ENCODE results near the gene ERVK3-1.

ERVK3-1 gene

DNA sequence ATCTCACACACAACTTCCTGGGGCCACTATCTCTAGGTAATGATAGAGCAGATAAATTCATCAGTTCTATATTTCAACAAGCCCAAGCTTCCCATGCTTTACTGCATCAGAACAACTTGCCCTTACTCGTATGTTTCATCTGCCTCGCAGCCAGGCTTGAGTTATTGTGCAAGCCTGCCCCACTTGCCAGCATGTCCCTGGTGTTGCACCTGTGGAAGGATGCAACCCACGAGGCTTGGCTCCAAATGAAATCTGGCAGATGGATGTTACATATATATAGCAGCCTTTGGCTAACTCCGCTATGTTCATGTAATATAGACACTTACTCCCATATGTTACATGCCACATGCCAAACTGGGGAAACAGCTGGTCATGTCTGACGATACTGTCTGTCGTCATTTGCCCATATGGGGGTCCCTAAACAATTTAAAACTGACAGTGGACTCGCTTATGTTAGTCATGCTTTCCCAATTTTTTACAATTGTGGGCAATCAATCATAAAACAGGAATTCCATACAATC is 6.2 kb downstream of the ERVK3-1 start:
- FAIRE-seq = no peak
- no peak for DNase-seq (ENCODE audit: insufficient read length)
- TF ChIP-seq POLR2A (IDR thresholded peaks at IDR 0.05; ENCODE audit: low read depth, low read length) (no peak), TAF1 (IDR thresholded peaks at IDR 0.05; ENCODE audit: borderline replicate concordance, low read depth, low read length) (no peak), POLR2AphosphoS5 (IDR thresholded peaks at IDR 0.05; ENCODE audit: low read depth, low read length) (no peak)

DNA sequence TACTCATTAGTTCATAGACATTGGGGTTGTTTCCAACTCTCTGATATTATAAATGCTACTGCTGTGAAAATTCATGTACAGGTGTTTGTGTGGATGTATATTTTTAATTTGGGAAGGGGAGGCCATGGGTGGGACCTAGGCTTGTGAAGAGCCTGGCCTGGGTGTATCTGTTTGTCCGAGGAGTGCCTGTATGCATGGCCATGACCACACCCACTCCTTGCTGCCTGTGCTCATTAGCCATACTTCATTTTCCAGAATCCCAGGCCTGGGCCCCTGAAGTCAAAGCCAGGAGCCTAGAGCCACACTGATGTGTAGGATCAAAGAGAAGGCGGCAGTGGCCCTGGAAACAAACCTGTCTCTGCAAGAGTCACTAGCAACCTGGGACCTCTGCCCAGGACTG is 10.4 kb downstream of the ERVK3-1 start:
- no peak for TF ChIP-seq TAF1 (IDR thresholded peaks at IDR 0.05; ENCODE audit: borderline replicate concordance, low read depth, low read length)
- TF ChIP-seq POLR2A (IDR thresholded peaks at IDR 0.05; ENCODE audit: low read depth, low read length) = 0 out of 2 replicates have a peak, but pooled peaks have one; percentile 6
- DNase-seq (ENCODE audit: insufficient read length) (no peak), FAIRE-seq (no peak)

DNA sequence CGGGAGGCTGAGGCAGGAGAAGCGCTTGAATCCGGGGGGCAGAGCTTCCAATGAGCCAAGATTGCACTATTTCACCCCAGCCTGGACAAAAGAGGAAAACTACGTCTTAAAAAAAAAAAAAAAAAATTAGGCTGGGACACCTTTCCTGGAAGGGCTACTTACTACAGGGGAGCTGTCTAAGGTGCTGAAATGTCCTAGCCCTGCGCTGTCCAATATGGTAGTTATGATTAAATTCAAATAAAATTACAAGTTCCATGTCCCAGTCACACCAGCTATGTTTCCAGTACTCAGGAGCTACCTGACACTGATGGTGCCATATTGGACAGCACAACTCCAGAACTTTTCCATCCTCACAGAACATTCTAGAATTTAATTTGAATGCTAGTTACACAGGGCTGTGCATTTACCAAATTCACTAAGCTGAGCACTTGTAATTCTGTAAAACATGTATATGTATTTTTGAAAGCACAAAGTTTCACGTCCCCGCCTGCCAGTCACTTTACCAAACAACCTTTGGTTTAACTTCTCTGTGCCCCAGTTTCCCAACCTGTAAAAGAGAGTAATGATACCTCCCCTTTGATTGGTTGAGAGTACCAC is 12.4 kb downstream of the ERVK3-1 start:
- TF ChIP-seq POLR2A (IDR thresholded peaks at IDR 0.05; ENCODE audit: low read depth, low read length) = no peak
- no peak for TF ChIP-seq TAF1 (IDR thresholded peaks at IDR 0.05; ENCODE audit: borderline replicate concordance, low read depth, low read length)
- no peak for TF ChIP-seq POLR2AphosphoS5 (IDR thresholded peaks at IDR 0.05; ENCODE audit: low read depth, low read length)
- DNase-seq (ENCODE audit: insufficient read length) (no peak), FAIRE-seq (no peak)

DNA sequence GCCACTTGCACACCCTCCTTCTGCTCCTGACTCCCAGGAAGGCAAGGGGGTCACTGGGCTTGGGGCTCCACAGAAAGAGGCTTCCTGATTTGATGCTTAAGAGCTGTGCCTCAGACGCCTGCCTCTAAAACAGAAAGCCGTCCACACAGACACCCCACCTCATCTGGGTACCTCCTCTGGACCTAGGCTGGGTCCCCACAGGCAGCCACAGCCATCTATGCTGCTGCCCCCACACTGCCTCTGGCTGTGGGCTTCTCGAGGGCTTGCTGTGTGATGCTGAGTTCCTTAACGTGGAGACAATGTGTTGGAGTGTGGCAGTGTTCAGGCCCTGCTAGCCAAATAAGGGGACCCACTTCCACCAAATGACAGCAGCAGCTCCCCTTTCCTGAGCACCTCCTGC is 13.1 kb downstream of the ERVK3-1 start:
- FAIRE-seq (no peak), DNase-seq (ENCODE audit: insufficient read length) (no peak)
- TF ChIP-seq TAF1 (IDR thresholded peaks at IDR 0.05; ENCODE audit: borderline replicate concordance, low read depth, low read length) = no peak
- no peak for TF ChIP-seq POLR2AphosphoS5 (IDR thresholded peaks at IDR 0.05; ENCODE audit: low read depth, low read length)
- no peak for TF ChIP-seq POLR2A (IDR thresholded peaks at IDR 0.05; ENCODE audit: low read depth, low read length)

DNA sequence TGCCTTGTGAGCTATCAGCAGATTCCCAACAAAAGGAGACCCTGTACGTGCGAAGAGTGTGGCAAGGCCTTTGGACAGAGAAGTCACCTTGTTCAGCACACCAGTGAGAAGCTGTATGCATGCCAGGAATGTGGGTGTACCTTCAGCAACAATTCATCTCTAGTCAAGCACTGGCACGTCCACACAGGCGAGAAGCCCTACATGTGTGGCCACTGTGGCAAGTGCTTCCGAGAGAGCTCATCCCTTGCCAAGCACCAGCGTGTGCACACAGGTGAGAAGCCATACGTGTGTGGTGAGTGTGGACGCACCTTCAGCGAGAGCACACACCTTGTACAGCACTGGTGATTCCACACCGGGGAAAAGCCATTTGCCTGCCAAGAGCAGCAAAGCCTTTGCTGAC is 14.1 kb downstream of the ERVK3-1 start:
- no peak for FAIRE-seq
- TF ChIP-seq POLR2A (IDR thresholded peaks at IDR 0.05; ENCODE audit: low read depth, low read length) = no peak
- TF ChIP-seq TAF1 (IDR thresholded peaks at IDR 0.05; ENCODE audit: borderline replicate concordance, low read depth, low read length) = no peak
- TF ChIP-seq POLR2AphosphoS5 (IDR thresholded peaks at IDR 0.05; ENCODE audit: low read depth, low read length) = no peak
- no peak for DNase-seq (ENCODE audit: insufficient read length)

DNA sequence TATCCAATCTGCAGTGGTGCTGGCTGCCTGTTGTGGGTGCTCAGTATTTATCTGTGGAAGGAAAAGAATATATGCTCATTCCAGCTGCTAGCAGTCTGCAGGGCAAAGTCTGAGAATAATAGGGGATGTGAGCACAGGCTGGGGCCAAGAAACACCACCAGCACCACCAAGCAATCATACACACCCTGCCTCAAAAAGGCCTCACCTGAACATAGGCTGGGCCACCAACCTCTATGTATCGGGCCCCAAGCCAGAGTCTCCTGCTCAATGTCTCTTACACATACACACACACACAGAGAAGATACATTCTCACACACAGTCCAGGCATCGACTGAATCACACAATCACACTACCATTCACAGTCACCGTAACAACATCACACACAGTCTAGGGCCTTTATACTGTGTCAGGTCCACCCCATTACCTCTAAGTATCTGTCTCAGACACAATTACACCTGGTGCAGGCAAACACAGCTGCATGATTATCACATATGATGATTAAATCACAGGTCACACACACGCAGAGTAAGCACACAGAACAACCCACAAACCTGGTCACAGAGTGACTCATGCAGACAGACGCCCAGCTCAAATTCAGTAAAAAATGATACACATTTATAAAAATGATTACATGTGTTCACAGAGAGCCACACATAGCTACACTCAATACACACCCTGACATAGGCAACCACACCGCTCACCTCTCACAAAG is 20.3 kb downstream of the ERVK3-1 start:
- TF ChIP-seq POLR2AphosphoS5 (IDR thresholded peaks at IDR 0.05; ENCODE audit: low read depth, low read length) = no peak
- no peak for TF ChIP-seq POLR2A (IDR thresholded peaks at IDR 0.05; ENCODE audit: low read depth, low read length)
- no peak for TF ChIP-seq TAF1 (IDR thresholded peaks at IDR 0.05; ENCODE audit: borderline replicate concordance, low read depth, low read length)
- no peak for FAIRE-seq
- DNase-seq (ENCODE audit: insufficient read length) = no peak

DNA sequence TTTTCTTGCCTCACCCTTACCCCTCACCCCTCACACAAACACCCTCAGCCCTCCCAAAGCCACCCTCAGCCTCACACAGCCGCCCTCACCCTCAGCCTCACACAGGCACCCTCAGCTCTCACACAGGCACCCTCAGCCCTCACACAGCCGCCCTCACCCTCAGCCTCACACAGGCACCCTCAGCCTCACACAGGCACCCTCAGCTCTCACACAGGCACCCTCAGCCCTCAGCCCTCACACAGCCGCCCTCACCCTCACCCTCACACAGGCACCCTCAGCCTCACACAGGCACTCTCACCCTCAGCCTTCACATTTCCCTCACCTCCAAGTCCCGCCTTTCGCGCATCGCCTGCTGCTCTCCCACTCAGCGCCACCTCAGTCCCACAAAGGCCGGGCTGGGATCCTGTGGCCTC is 21.3 kb downstream of the ERVK3-1 start:
- no peak for DNase-seq (ENCODE audit: insufficient read length)
- no peak for TF ChIP-seq POLR2AphosphoS5 (IDR thresholded peaks at IDR 0.05; ENCODE audit: low read depth, low read length)
- TF ChIP-seq POLR2A (IDR thresholded peaks at IDR 0.05; ENCODE audit: low read depth, low read length) = no peak
- no peak for TF ChIP-seq TAF1 (IDR thresholded peaks at IDR 0.05; ENCODE audit: borderline replicate concordance, low read depth, low read length)
- FAIRE-seq = no peak

DNA sequence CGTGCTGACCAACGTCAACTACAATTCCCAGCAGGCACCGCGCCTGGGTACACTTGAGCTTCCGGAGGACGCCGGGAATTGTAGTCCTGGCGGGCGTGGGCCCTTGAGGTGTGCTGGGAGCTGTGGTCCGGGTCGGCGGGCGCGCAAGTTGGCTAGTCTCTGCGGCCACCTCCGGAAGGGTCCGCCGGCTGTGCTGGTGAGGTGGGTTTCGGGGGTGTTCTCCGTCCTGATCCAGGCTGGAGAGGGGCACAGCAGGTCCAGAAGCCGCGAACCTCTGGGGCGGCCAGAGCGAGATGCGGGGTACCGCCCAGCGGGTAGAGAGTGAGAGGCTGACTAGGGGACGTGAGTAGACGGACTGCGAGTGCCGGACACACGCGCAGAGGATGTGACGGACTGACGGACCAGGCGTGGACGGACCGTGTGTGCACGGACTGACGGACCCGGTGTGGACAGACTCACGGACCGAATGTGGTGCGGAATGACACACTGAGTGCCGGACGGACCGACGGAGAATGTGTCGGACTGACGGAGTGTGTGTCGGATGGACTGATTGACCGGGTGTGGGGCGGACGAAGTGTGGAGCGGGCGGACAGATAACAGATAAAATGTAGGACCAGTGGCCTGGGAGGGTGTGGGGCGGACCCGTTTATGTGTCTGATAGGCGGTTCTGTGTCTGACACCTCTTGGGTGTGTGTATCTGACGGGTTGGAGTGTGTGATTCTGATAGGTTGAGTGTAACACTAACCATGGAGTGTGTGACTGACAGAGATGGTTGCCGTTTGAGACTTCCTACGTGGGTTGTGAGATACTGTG is 21.9 kb downstream of the ERVK3-1 start, which contains the start of gene ZSCAN22:
Gene ZSCAN22, plus strand, starts transcription at position 81 of the 813 bp plus-strand sequence. CDS start 7,809 bp downstream, outside the sequence.
- TF ChIP-seq TAF1 (IDR thresholded peaks at IDR 0.05; ENCODE audit: borderline replicate concordance, low read depth, low read length) (peak; percentile 12; the same call in 1 of the 2 replicates), POLR2AphosphoS5 (IDR thresholded peaks at IDR 0.05; ENCODE audit: low read depth, low read length) (peak; percentile 76; the same call in 1 of the 2 replicates), POLR2A (IDR thresholded peaks at IDR 0.05; ENCODE audit: low read depth, low read length) (0 out of 2 replicates have a peak, but pooled peaks have one; percentile 69)
- DNase-seq (ENCODE audit: insufficient read length) (peak; percentile 95), FAIRE-seq (peak; percentile 96)

DNA sequence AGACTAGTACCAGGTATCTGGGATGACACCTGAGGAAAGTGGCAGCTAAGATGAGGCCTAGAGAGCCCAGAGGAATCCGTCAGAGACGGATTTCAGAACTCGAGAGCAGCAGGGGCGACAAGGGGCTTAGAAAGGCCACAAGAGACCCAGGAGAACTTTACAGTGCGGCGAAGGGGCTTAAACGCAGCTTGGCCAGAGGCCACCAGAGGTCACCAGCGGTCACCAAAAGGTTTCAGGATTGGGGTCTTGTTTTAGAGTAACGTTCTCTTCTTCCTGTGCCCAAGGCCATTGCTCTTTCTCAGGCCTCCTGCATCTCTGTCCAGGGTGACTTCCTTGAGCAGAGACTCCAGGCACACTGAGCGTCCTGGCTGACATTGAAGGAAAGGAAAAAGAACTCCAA is 23.8 kb downstream of the ERVK3-1 start:
- no peak for TF ChIP-seq POLR2AphosphoS5 (IDR thresholded peaks at IDR 0.05; ENCODE audit: low read depth, low read length)
- no peak for TF ChIP-seq POLR2A (IDR thresholded peaks at IDR 0.05; ENCODE audit: low read depth, low read length)
- no peak for TF ChIP-seq TAF1 (IDR thresholded peaks at IDR 0.05; ENCODE audit: borderline replicate concordance, low read depth, low read length)
- DNase-seq (ENCODE audit: insufficient read length) (no peak), FAIRE-seq (no peak)

DNA sequence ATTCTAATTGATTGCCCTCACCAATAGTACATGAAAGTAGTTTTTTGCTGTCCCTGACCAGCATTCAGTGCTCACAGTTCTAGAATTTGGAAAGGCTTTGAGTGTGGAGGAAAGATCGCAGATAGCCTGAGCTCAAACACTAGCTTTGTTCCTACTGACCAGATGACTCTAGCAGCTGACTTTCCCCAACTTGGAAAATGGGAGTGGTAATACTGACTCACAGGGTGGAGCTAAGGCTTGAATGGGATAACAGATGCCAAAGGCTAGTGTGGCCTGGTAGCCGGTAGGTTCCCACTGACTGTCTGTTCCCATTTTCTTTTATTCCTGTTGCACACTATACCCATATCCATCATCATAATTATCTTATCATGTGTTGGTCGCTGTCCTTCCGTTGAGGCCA is 25.3 kb downstream of the ERVK3-1 start:
- DNase-seq (ENCODE audit: insufficient read length) (no peak), FAIRE-seq (no peak)
- no peak for TF ChIP-seq POLR2AphosphoS5 (IDR thresholded peaks at IDR 0.05; ENCODE audit: low read depth, low read length)

DNA sequence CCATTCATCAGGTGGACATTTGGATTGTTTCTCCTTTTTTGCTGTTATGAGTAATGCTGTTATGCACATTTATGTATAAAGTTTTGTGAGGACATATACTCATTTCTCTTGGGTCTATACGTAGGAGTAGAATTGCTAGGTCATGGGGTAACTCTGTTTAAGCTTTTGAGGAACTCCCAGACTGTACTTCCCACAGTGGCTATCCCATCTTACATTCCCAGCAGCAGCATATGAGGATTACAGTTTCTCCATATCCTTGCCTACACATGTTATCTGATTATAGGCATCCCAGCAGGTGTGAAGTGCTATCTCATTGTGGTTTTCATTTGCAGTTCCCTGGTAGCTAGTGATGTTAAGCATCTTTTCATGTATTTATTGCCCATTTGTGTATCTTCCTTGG is 27.5 kb downstream of the ERVK3-1 start:
- FAIRE-seq (no peak), DNase-seq (ENCODE audit: insufficient read length) (no peak)
- no peak for TF ChIP-seq POLR2AphosphoS5 (IDR thresholded peaks at IDR 0.05; ENCODE audit: low read depth, low read length)
- TF ChIP-seq POLR2A (IDR thresholded peaks at IDR 0.05; ENCODE audit: low read depth, low read length) = no peak
- TF ChIP-seq TAF1 (IDR thresholded peaks at IDR 0.05; ENCODE audit: borderline replicate concordance, low read depth, low read length) = no peak

Measured in GM12892 (cell line).